ENCODE measurements around the gene LINGO3. TPM values are rescaled to one million over a fixed set of nuclear protein-coding genes. Genes with fewer than 3 reads are reported as not detected.

LINGO3 gene
- total RNA-seq, 3 donors from 2014 or later (not counting 1 experiment from before 2014, with no cell fraction given), result 0.68 to 1.0 (median 0.84) TPM

DNA sequence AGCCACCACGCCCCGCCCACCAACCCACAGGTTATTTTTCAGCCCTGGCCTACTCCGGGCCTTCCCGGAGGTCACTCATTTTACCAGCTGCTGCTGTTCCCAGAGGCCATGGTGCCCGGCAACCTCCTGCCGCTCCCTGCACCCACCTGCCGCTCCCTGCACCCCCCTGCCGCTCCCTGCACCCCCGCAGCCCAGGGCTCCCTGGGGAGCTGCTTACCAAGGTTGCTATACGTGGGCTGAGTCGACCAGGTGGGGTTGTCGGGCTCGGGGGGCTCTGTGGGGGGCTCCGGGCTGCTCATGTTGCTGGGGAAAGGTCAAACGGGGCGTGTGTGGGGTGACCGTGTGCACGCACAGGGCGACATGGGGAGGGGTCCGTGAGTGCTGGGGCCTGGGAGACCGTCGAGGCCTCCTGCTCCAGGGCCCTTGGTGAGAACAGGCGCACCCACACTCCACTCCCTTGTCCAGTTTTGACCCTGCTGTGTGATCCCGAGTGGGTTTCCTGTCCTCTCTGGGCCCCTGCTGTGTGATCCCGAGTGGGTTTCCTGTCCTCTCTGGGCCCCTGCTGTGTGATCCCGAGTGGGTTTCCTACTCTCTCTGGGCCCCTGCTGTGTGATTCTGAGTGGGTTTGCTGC is 27.2 kb downstream of the LINGO3 start:
- DNase-seq (no peak), ATAC-seq (no peak)
- H3K9me3 Mint-ChIP-seq, result no peaks in the 10 kb centered on the region
- WGBS (ENCODE audit: insufficient coverage), result 78% methylated on average over 25 of the region's 26 CpGs
- no peaks in the 10 kb centered on the region for H3K27me3 Mint-ChIP-seq (ENCODE audit: low read depth in 2 of 2)
- peaks cover 19 to 38% of the 10 kb centered on the region in 2 donors for H3K4me1 Mint-ChIP-seq
- peak overlapping the region; percentile 51 to 69 for H3K27ac Mint-ChIP-seq
- H3K36me3 ChIP-seq (ENCODE audit: control insufficient read depth, insufficient read depth, low read length), result no peaks in the 10 kb centered on the region
- TF ChIP-seq, protein P1, sequence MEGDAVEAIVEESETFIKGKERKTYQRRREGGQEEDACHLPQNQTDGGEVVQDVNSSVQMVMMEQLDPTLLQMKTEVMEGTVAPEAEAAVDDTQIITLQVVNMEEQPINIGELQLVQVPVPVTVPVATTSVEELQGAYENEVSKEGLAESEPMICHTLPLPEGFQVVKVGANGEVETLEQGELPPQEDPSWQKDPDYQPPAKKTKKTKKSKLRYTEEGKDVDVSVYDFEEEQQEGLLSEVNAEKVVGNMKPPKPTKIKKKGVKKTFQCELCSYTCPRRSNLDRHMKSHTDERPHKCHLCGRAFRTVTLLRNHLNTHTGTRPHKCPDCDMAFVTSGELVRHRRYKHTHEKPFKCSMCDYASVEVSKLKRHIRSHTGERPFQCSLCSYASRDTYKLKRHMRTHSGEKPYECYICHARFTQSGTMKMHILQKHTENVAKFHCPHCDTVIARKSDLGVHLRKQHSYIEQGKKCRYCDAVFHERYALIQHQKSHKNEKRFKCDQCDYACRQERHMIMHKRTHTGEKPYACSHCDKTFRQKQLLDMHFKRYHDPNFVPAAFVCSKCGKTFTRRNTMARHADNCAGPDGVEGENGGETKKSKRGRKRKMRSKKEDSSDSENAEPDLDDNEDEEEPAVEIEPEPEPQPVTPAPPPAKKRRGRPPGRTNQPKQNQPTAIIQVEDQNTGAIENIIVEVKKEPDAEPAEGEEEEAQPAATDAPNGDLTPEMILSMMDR (IDR thresholded peaks at IDR 0.05), result no peak
- no peak overlapping the region for H3K4me3 Mint-ChIP-seq
- peaks cover 30% of the 10 kb centered on the region for H3K4me1 ChIP-seq (ENCODE audit: control insufficient read depth, insufficient read depth, low read length)
- intact Hi-C loops (cut with micrococcal nuclease), result no loop called here
- H3K9me3 ChIP-seq (ENCODE audit: control insufficient read depth, insufficient read depth, low read length), result no peaks in the 10 kb centered on the region
- H3K27me3 ChIP-seq (ENCODE audit: control insufficient read depth, insufficient read depth, low read length), result no peaks in the 10 kb centered on the region
- H3K27ac ChIP-seq (ENCODE audit: low read length), result peak overlapping the region; percentile 19
- H3K4me3 ChIP-seq (ENCODE audit: low read length), result no peak overlapping the region
- H3K36me3 Mint-ChIP-seq, result no peaks in the 10 kb centered on the region

DNA sequence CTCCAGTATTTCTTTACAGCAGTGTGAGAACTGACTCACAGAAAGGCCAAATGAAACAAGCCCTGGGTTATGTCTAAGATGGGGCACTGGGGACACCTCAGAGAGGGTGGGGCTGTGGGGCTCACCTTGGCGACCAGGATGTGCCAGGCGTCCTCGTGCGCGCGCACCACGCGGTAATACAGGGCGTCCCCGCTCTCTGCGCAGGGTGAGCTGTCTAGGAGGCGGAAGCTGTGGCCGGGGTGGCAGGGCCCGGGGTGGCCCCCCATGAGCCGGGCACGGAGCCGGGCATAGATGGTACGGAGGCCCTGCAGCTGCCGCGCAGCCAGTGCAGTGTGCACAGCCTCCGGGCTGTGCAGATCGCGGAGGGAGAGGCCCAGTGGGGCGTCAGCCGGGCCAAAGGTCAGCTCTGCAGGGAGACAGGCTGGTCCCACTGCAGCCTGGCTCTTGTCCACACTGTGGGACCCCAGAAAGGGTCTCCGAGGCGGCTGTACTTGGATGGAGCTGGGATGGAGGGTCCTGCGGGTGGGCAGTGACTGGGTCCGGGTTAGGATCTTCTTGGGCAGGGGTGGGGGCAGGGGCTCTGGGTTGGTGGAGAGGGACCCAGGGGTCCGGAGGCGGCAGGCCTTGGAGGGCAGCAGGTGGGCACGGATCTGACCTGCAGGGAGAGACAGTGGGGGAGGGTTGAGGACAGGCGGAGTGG is 29.3 kb downstream of the LINGO3 start:
- Histone ChIP-seq H3K4me1 (ENCODE audit: control insufficient read depth, insufficient read depth, low read length) (peaks cover 49% of the 10 kb centered on the region), H3K9me3 (ENCODE audit: control insufficient read depth, insufficient read depth, low read length) (no peaks in the 10 kb centered on the region), H3K4me3 (ENCODE audit: low read length) (no peak overlapping the region), H3K36me3 (ENCODE audit: control insufficient read depth, insufficient read depth, low read length) (peaks cover 4% of the 10 kb centered on the region), H3K27ac (ENCODE audit: low read length) (no peak overlapping the region), H3K27me3 (ENCODE audit: control insufficient read depth, insufficient read depth, low read length) (no peaks in the 10 kb centered on the region)
- H3K9me3 Mint-ChIP-seq, result no peaks in the 10 kb centered on the region
- peaks cover 29 to 51% of the 10 kb centered on the region in 2 donors for H3K4me1 Mint-ChIP-seq
- peak in 1 of 2 donors; percentile 22 for DNase-seq
- H3K27ac Mint-ChIP-seq, result peak overlapping the region; percentile 51 to 62
- H3K36me3 Mint-ChIP-seq, result no peaks in the 10 kb centered on the region
- no peaks in the 10 kb centered on the region for H3K27me3 Mint-ChIP-seq (ENCODE audit: low read depth in 2 of 2)
- intact Hi-C loops (cut with micrococcal nuclease), result loop anchor here (10.0 kb wide), 1 partner anchor 46 kb away; the partner anchor contains the start of genes LSM7 and SPPL2B
- TF ChIP-seq, protein P1 (IDR thresholded peaks at IDR 0.05), result no peak
- no peak for ATAC-seq
- WGBS (ENCODE audit: insufficient coverage), result 95% methylated on average over 33 of the region's 33 CpGs
- peak overlapping the region; percentile 37 for H3K4me3 Mint-ChIP-seq

DNA sequence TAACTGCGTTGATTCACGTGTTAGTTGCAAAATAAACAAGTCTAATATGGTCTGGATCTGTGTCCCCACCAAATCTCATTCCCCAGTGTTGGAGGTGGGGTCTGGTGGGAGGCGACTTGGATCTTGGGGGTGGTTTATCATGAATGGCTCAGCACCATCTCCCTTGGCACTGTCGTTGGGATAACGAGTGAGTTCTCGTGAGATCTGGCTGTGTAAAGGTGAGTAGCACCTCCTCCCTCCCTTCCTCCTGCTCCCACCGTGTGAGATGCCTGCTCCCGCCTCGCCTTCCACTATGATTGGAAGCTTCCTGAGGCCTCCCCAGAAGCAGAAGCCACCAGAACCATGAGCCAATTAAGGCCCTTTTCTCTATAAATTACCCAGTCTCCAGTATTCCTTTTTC is 30.8 kb downstream of the LINGO3 start:
- Mint-ChIP-seq H3K36me3 (no peaks in the 10 kb centered on the region), H3K27me3 (ENCODE audit: low read depth in 2 of 2) (no peaks in the 10 kb centered on the region), H3K27ac (peak overlapping the region; percentile 23 to 51), H3K4me1 (peaks cover 22 to 50% of the 10 kb centered on the region in 2 donors), H3K9me3 (no peaks in the 10 kb centered on the region), H3K4me3 (peak overlapping the region; percentile 59)
- Histone ChIP-seq H3K4me3 (ENCODE audit: low read length) (no peak overlapping the region), H3K4me1 (ENCODE audit: control insufficient read depth, insufficient read depth, low read length) (peaks cover 52% of the 10 kb centered on the region), H3K27ac (ENCODE audit: low read length) (no peak overlapping the region), H3K36me3 (ENCODE audit: control insufficient read depth, insufficient read depth, low read length) (peaks cover 13% of the 10 kb centered on the region), H3K27me3 (ENCODE audit: control insufficient read depth, insufficient read depth, low read length) (no peaks in the 10 kb centered on the region), H3K9me3 (ENCODE audit: control insufficient read depth, insufficient read depth, low read length) (no peaks in the 10 kb centered on the region)
- intact Hi-C loops (cut with micrococcal nuclease), result loop anchor here (10.0 kb wide), 1 partner anchor 48 kb away; the partner anchor contains the start of genes LSM7 and SPPL2B
- ATAC-seq (no peak), DNase-seq (peak in 1 of 2 donors; percentile 20)
- TF ChIP-seq, protein P1 (IDR thresholded peaks at IDR 0.05), result no peak
- 91% methylated on average over 8 of the region's 9 CpGs for WGBS (ENCODE audit: insufficient coverage)

Measured in natural killer cell (primary cell).